CD4-positive, alpha-beta T cell (primary cell): ENCODE results near the gene NLRX1. TPM values are rescaled to one million over a fixed set of nuclear protein-coding genes. Genes with fewer than 3 reads are reported as not detected.
A peak's percentile ranks its signal among the peaks of the same experiment; 100 is the strongest.

Experiments
- ATAC-seq: fragments of 200-7000 bp; cut with Tn5 transposase; one replicate; pipeline ENCODE4 v1.10.0; 2022; ENCODE audit warnings: mild to moderate bottlenecking; ENCODE audit not compliant: poor library complexity
- CTCF ChIA-PET: fragments of 350-600 bp; sonication (Branson Sonifier 250); formaldehyde crosslinking; loops from one replicate; lab custom pipeline; 2021; ENCODE audit warnings: antibody characterized with exemption, inconsistent platforms; lab: Charles Lee
- POLR2A ChIA-PET: fragments of 350-600 bp; sonication (Branson Sonifier 250); formaldehyde crosslinking; loops from one replicate; lab custom pipeline; 2021; ENCODE audit warnings: antibody characterized with exemption, inconsistent platforms; lab: Charles Lee
- DNase-seq, 14 experiments: peaks; one replicate each; pipeline ENCODE4 v3.0.0-alpha.2; 2013 to 2020; ENCODE audit warnings: mixed read lengths in 2 of 14
- H3K27ac ChIP-seq, 2 donors: one replicate each; pipeline versions ENCODE4 v1.5.1 to v1.7.0; 2013; ENCODE audit warnings: low read length in 2 of 2, low read depth in 1 of 2, mild to moderate bottlenecking in 1 of 2
- H3K27me3 ChIP-seq, 2 experiments: 1 replicate in 1 of 2; 2 replicates in 1 of 2; pipeline versions ENCODE4 v1.6.1 to v1.7.0; 2013; ENCODE audit warnings: low read length in 2 of 2, control low read depth in 1 of 2, mild to moderate bottlenecking in 1 of 2, moderate library complexity in 1 of 2; ENCODE audit not compliant: insufficient read depth in 2 of 2, control insufficient read depth in 1 of 2
- H3K36me3 ChIP-seq: one replicate; pipeline ENCODE4 v1.6.1; 2013; ENCODE audit warnings: low read length, control low read depth; ENCODE audit not compliant: insufficient read depth
- H3K4me1 ChIP-seq: one replicate; pipeline ENCODE4 v1.6.1; 2013; ENCODE audit warnings: low read length, control low read depth; ENCODE audit not compliant: insufficient read depth
- H3K4me3 ChIP-seq: one replicate; pipeline ENCODE4 v1.5.1; 2013; ENCODE audit warnings: mild to moderate bottlenecking, low read length, moderate library complexity
- H3K9me3 ChIP-seq, 2 experiments: 1 replicate in 1 of 2; 2 replicates in 1 of 2; pipeline versions ENCODE4 v1.6.1 to v1.7.0; 2013; ENCODE audit warnings: low read length in 2 of 2, mild to moderate bottlenecking in 2 of 2, control low read depth in 1 of 2, moderate library complexity in 1 of 2; ENCODE audit not compliant: control insufficient read depth in 1 of 2, insufficient read depth in 1 of 2
- H3K27ac Mint-ChIP-seq: one replicate; pipeline ENCODE4 v1.8.0; 2020; ENCODE audit warnings: mixed read lengths
- H3K27me3 Mint-ChIP-seq: one replicate; pipeline ENCODE4 v1.8.0; 2021; ENCODE audit warnings: mixed read lengths
- H3K36me3 Mint-ChIP-seq: one replicate; pipeline ENCODE4 v1.8.0; 2021; ENCODE audit warnings: low read depth, mixed read lengths
- H3K4me1 Mint-ChIP-seq: one replicate; pipeline ENCODE4 v1.8.0; 2021; ENCODE audit warnings: low read depth, mixed read lengths
- H3K4me3 Mint-ChIP-seq: one replicate; pipeline ENCODE4 v1.8.0; 2020; ENCODE audit warnings: mild to moderate bottlenecking, mixed read lengths
- H3K9me3 Mint-ChIP-seq: one replicate; pipeline ENCODE4 v1.8.0; 2020; ENCODE audit warnings: mixed read lengths
- intact Hi-C, 2 experiments: fragments of 100-400 bp; cut with DNase I in 1 of 2; cut with micrococcal nuclease in 1 of 2; formaldehyde crosslinking; loops; one replicate each; pipeline versions ENCODE4 v1.15.1 to v1.9.0; 2023 to 2025; cut with DNase I, micrococcal nuclease
- total RNA-seq, 174 experiments: library from RNA in 2 of 174; stranded (reverse) in 2 of 174; gene quantifications; one replicate each; pipeline ENCODE4 v1.2.3 and lab custom pipeline; 2021 to 2026
- TF ChIP-seq, protein P1 (sequence below): fragments of 200-600 bp; IDR thresholded peaks from one replicate; pipeline ENCODE4 v1.8.0; 2022; ENCODE audit warnings: antibody characterized with exemption, mild to moderate bottlenecking

NLRX1 gene
- total RNA-seq, 2 experiments from 2014 or later, result 4.2 to 5.4 TPM

- TF ChIP-seq, protein P1, sequence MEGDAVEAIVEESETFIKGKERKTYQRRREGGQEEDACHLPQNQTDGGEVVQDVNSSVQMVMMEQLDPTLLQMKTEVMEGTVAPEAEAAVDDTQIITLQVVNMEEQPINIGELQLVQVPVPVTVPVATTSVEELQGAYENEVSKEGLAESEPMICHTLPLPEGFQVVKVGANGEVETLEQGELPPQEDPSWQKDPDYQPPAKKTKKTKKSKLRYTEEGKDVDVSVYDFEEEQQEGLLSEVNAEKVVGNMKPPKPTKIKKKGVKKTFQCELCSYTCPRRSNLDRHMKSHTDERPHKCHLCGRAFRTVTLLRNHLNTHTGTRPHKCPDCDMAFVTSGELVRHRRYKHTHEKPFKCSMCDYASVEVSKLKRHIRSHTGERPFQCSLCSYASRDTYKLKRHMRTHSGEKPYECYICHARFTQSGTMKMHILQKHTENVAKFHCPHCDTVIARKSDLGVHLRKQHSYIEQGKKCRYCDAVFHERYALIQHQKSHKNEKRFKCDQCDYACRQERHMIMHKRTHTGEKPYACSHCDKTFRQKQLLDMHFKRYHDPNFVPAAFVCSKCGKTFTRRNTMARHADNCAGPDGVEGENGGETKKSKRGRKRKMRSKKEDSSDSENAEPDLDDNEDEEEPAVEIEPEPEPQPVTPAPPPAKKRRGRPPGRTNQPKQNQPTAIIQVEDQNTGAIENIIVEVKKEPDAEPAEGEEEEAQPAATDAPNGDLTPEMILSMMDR, result no peak
- Histone ChIP-seq H3K27me3 (no peaks in the 10 kb centered on the region), H3K4me1 (peaks cover 28% of the 10 kb centered on the region), H3K36me3 (peaks cover 23% of the 10 kb centered on the region), H3K9me3 (no peaks in the 10 kb centered on the region), H3K4me3 (no peak overlapping the region), H3K27ac (no peak overlapping the region)
- Mint-ChIP-seq H3K4me3 (peak overlapping the region; percentile 49), H3K27me3 (no peaks in the 10 kb centered on the region), H3K9me3 (no peaks in the 10 kb centered on the region), H3K36me3 (peaks cover 45% of the 10 kb centered on the region), H3K4me1 (peaks cover 67% of the 10 kb centered on the region), H3K27ac (peak overlapping the region; percentile 81)
- DNase-seq (no peak), ATAC-seq (no peak)
- POLR2A ChIA-PET, result interaction anchor here (0.7 to 4.1 kb wide), 5 partner anchors 23 to 76 kb away, joined by 3 to 18 read pairs (median 5); partner anchors contain the start of gene CBL
- intact Hi-C loops, result loop anchor here in 1 of 2 experiments (5.0 kb wide), 1 partner anchor 33 kb away; no protein-coding TSS in a partner anchor
- CTCF ChIA-PET, result no interaction called here
These were observed 60.8 kb downstream of the NLRX1 start for GRCh38 chr11:119229288-119229672.

DNA sequence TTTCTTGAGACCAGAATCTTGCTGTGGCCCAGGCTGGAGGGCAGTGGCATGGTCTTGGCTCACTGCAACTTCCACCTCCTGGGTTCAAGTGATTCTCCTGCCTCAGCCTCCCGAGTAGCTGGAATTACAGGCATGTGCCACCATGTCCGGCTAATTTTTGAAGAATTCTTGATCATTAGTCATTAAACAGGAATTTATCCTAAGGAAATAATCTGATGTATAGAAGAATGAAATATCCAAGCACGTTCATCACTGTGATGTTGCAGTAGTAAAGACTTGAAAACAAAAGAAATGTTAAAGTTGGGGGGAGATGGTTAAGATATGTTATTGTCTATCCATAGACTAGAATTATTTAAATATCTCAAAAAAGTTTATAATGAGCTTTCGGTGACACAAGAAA, 61.2 kb downstream of the NLRX1 start:
- Mint-ChIP-seq H3K36me3 (peaks cover 46% of the 10 kb centered on the region), H3K4me1 (peaks cover 65% of the 10 kb centered on the region), H3K9me3 (no peaks in the 10 kb centered on the region), H3K27me3 (no peaks in the 10 kb centered on the region), H3K4me3 (no peak overlapping the region), H3K27ac (peak overlapping the region; percentile 81)
- no peak for ATAC-seq
- TF ChIP-seq, protein P1, result no peak
- ChIA-PET POLR2A (interaction anchor here (0.7 to 4.1 kb wide), 5 partner anchors 23 to 75 kb away, joined by 3 to 18 read pairs (median 5); partner anchors contain the start of gene CBL), CTCF (no interaction called here)
- intact Hi-C loops, result loop anchor here in 1 of 2 experiments (5.0 kb wide), 1 partner anchor 33 kb away; no protein-coding TSS in a partner anchor
- no peaks in the 10 kb centered on the region for H3K27me3 ChIP-seq
- H3K9me3 ChIP-seq, result no peaks in the 10 kb centered on the region
- H3K4me3 ChIP-seq, result no peak overlapping the region
- DNase-seq, result no peak
- H3K36me3 ChIP-seq, result peaks cover 26% of the 10 kb centered on the region
- H3K27ac ChIP-seq, result no peak overlapping the region
- peaks cover 28% of the 10 kb centered on the region for H3K4me1 ChIP-seq

Other genes starting within 250 kb of the NLRX1 start
- 100 to 1,000 TPM; 326 to 332 TPM for gene BCL9L, start 242.8 kb upstream of the NLRX1 start, total RNA-seq
- under 1 TPM in 1 of 2 experiments, not detected in 1; 0.27 TPM for gene UPK2, start 212.4 kb upstream of the NLRX1 start, total RNA-seq
- not detected for gene FOXR1, start 197.0 kb upstream of the NLRX1 start, total RNA-seq
- gene CENATAC, start 170.6 kb upstream of the NLRX1 start, total RNA-seq, result 100 to 1,000 TPM; 121 to 122 TPM
- 1,000 to 10,000 TPM; 2,261 to 2,296 TPM for gene RPS25, start 150.4 kb upstream of the NLRX1 start, total RNA-seq
- 100 to 1,000 TPM; 101 to 106 TPM for gene TRAPPC4, start 150.0 kb upstream of the NLRX1 start, total RNA-seq
- 1 to 10 TPM; 5.2 to 6.6 TPM for gene SLC37A4, start 137.8 kb upstream of the NLRX1 start, total RNA-seq
- gene HYOU1, start 111.5 kb upstream of the NLRX1 start, total RNA-seq, result 10 to 100 TPM; 76.5 to 81.4 TPM
- 10 to 100 TPM; 76.4 to 84.3 TPM for gene VPS11, start 100.9 kb upstream of the NLRX1 start, total RNA-seq
- gene HMBS, start 83.8 kb upstream of the NLRX1 start, total RNA-seq, result 1 to 10 TPM; 3.4 to 4.1 TPM
- gene DPAGT1, start 66.9 kb upstream of the NLRX1 start, total RNA-seq, result 10 to 100 TPM in 1 of 2 experiments, 1 to 10 TPM in 1; 9.5 to 11.7 TPM
- gene C2CD2L, start 61.4 kb upstream of the NLRX1 start, total RNA-seq, result 10 to 100 TPM; 16.0 to 16.2 TPM
- gene HINFP, start 47.1 kb upstream of the NLRX1 start, total RNA-seq, result 10 to 100 TPM; 17.6 to 20.5 TPM
- gene ABCG4, start 19.7 kb upstream of the NLRX1 start, total RNA-seq, result under 1 TPM in 1 of 2 experiments, not detected in 1; 0.08 TPM
- gene NHERF4, start 16.8 kb downstream of the NLRX1 start, total RNA-seq, result under 1 TPM; 0.59 to 0.63 TPM
- 10 to 100 TPM; 19.5 to 20.8 TPM for gene CBL, start 37.6 kb downstream of the NLRX1 start, total RNA-seq
- 10 to 100 TPM; 16.0 to 16.5 TPM for gene MCAM, start 148.4 kb downstream of the NLRX1 start, total RNA-seq
- gene RNF26, start 165.8 kb downstream of the NLRX1 start, total RNA-seq, result 10 to 100 TPM; 18.3 to 20.5 TPM
- gene C1QTNF5, start 172.2 kb downstream of the NLRX1 start, total RNA-seq, result not detected
- not detected for gene MFRP, start 178.0 kb downstream of the NLRX1 start, total RNA-seq
- 1 to 10 TPM; 2.0 to 2.6 TPM for gene USP2, start 213.0 kb downstream of the NLRX1 start, total RNA-seq